Epithelial cell of proximal tubule (primary cell): ENCODE results near the gene GAS7. TPM values are rescaled to one million over a fixed set of nuclear protein-coding genes. Genes with fewer than 3 reads are reported as not detected.
A peak's percentile ranks its signal among the peaks of the same experiment; 100 is the strongest.

Source experiments
- DNase-seq: peaks from one replicate; pipeline ENCODE4 v3.0.0-alpha.2; 2011; ENCODE audit warnings: low read depth
- H3K4me3 ChIP-seq: 2 replicates; pipeline ENCODE4 v1.5.1; 2011; ENCODE audit warnings: low read depth, mild to moderate bottlenecking, low read length
- total RNA-seq: library from RNA; depleted of rRNA; stranded (reverse); fragments of >200 nt; gene quantifications from 2 replicates; pipeline ENCODE4 v1.2.3, GENCODE V29; 2015
- TF ChIP-seq, protein P1 (sequence below): conservative IDR thresholded peaks from 2 replicates; pipeline ENCODE4 v1.5.1; 2012; ENCODE audit warnings: low read depth, mild to moderate bottlenecking, low read length

The GAS7 gene
- total RNA-seq, 1 donor from 2014 or later, result 2.5 TPM

DNA sequence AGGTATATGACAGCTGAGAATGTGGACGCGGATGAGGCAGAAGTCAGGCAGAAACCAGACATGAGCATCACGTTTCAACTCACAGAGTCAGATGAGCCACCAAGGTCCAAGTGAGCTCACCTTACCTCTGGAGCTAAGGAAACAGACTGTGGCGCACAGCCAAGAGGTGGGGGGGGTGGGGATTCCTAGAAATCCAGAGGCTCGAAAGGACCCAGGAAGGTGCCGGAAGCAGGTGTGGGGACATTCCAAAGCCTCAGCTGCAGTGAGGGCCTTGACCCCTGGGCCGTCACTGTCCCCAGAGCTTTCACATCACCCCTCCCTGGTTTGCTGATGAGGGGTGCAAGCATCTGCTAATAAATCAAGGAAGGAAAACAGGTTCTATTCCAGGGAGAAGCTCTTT lies 264.1 kb downstream of the GAS7 start:
- H3K4me3 ChIP-seq, result no peak overlapping the region
- TF ChIP-seq, protein P1, sequence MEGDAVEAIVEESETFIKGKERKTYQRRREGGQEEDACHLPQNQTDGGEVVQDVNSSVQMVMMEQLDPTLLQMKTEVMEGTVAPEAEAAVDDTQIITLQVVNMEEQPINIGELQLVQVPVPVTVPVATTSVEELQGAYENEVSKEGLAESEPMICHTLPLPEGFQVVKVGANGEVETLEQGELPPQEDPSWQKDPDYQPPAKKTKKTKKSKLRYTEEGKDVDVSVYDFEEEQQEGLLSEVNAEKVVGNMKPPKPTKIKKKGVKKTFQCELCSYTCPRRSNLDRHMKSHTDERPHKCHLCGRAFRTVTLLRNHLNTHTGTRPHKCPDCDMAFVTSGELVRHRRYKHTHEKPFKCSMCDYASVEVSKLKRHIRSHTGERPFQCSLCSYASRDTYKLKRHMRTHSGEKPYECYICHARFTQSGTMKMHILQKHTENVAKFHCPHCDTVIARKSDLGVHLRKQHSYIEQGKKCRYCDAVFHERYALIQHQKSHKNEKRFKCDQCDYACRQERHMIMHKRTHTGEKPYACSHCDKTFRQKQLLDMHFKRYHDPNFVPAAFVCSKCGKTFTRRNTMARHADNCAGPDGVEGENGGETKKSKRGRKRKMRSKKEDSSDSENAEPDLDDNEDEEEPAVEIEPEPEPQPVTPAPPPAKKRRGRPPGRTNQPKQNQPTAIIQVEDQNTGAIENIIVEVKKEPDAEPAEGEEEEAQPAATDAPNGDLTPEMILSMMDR, result no peak
- no peak for DNase-seq

DNA sequence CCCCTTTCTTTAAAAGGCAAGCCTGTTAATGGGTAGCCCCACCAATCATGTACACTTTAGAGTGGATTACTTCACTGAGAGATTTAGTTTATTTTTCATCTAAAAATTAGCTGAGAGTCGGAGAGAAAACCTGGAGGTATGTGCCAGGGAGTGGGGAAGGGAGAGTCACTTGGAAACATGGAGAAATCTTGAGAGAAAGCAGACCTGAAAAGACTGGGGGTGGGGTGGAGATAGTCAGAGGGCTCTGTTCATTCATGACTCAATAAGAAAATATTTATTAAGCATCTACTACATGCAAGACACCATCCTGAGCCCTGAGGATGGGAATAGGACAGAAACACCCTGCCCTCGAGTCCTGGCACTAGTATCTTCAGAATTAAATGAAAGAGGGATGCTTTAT lies 265.9 kb downstream of the GAS7 start:
- no peak overlapping the region for H3K4me3 ChIP-seq
- TF ChIP-seq, protein P1, result no peak
- no peak for DNase-seq

DNA sequence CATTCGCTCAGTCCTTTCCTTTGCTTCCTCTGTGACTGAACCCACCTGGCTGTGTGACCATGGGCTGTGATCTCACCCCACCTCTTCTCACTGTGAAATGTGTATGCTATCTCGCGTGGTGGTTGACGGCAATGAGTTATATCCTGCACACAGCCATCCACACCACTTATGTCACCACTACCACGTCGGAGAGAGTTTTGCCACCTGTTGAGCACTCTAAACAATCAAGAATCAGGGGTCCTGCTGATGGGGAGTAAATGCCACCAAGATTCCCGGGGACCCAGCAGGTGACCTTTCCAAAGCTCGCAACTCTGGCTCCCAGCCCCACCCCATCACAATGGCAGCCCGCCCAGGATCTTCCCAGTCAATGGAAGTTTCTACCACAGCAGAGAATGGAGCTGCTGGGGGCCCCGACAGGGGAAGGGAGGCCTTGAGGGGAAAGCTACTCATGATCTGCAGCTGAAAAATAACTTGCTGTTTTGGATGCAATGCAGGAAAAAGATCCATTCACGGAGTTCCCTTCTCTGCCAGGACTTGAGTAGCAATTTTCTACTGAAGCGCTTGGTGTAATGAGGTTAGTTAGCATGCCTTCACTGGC lies 267.2 kb downstream of the GAS7 start:
- no peak for DNase-seq
- TF ChIP-seq, protein P1, result no peak
- no peak overlapping the region for H3K4me3 ChIP-seq

DNA sequence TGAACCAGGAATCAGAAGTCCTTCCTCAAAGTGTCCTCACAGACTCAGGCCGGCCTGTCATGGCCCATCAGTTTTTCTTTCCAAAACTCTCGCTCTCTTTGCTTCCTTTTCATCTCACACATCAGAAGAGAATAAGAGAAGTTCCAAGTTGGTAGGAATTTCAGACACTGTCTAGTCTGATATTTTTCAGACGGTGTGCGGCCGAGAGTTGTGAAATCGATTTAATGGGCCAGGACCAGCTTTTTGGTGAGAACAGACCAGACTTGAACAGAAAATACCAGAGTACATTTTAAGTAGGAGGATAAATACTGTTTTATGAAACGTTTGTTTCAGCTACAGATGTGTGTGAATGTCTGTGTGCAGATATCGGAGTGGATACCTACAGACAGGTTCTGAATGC lies 268.5 kb downstream of the GAS7 start:
- H3K4me3 ChIP-seq, result no peak overlapping the region
- TF ChIP-seq, protein P1, result no peak
- DNase-seq, result no peak

DNA sequence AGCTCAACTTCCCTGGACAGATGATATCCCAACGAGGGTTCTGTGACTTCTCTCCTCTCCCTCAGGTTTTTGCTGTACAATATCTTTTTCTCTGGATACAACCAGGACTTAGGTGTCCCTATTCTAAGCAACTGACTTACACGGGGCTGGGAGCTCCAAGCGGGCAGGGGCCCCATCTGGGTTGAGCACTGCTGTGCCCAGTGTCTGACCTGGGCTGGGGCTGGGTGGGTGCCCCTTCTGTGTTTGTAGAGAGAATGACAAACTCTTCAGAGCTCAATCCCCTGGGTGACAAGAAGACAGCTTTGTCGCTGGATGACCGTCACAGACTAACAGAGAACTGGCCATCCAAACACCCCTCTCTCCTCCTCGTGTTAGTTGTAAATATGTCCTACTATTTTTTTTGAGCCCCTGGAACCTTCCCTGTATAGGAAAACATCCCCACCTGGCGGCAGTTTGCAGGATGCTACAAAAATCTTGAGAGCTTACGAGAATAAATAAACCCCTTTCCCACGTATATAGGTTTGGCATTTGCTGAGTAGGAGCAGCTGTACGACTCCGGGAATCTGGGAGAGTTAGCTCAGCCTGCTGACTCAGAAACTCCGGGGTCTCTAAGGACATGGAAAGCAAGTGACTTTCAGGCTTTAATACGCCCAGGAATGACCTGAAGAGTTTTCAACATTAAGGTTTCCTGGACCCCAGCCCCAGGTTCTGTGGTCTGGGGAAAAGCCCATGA lies 269.6 kb downstream of the GAS7 start:
- TF ChIP-seq, protein P1, result peak; percentile 73
- DNase-seq, result no peak
- H3K4me3 ChIP-seq, result no peak overlapping the region

DNA sequence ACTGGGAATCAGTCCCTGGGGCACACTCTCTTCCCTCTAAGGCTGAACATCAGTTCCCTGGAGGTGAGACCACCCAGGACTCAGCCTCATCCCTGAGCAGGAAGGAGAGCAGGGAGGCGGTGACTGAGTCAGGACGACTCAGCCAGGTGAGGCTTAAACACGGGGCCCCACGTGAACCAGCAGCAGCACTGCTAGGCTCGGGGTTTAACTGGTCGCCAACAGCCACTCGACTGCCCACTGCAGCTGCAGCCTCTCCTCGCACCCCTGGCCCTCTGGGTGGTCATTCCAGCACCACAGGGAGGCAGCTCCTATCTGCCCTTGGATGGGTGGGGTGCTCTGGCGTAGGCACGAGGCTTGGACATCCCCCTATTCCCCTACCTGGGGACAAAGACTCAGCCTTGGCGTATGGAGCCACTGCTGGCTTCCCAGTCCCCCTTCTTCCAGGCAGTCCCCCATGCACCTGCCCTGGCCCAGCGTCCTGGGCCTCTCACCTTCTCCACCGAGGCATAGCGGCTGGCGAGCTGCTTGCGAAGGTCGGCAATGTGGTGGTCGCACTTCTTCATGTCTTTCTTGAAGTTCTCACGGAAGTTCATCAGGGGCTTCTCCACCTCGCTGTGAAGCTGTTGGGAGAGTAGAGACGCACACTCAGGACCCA lies 272.1 kb downstream of the GAS7 start:
- DNase-seq, result no peak
- H3K4me3 ChIP-seq, result no peak overlapping the region
- TF ChIP-seq, protein P1, result no peak
